Gastrocnemius medialis (tissue), 4 donors: ENCODE data around the gene TMEM234.

Experiments
- POLR2A ChIP-seq, 2 donors: fragments of 450-650 bp; IDR thresholded peaks; one replicate each; pipeline ENCODE4 v1.6.1; 2017; ENCODE audit warnings: antibody characterized with exemption in 2 of 2, mild to moderate bottlenecking in 2 of 2, moderate library complexity in 2 of 2
- TF ChIP-seq, protein P1 (sequence below), 5 experiments: fragments of 450-650 bp in 3 of 5; fragments of 200-600 bp in 2 of 5; sonication (generic) in 2 of 5; IDR thresholded peaks in 4 of 5; conservative IDR thresholded peaks in 1 of 5; 1 replicate in 4 of 5; 2 replicates in 1 of 5; pipeline ENCODE4 v1.5.1; 2016 to 2019; ENCODE audit warnings: antibody characterized with exemption in 5 of 5, mild to moderate bottlenecking in 3 of 5, moderate library complexity in 3 of 5

DNA sequence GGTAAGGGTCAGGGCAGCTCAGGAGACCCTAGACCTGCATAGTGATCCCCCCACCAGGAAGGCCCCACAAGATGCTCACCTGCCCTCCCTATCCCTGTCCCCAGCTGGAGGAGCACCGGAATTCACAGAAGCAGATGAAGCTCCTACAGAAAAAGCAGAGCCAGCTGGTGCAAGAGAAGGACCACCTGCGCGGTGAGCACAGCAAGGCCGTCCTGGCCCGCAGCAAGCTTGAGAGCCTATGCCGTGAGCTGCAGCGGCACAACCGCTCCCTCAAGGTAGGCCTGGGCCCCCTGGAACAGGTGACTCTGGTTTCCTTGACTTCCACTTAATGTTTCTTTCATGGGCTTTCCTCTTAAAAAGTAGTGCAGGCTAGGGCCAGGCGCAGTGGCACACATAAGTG lies 34.3 kb downstream of the TMEM234 start:
- TF ChIP-seq, protein P1, sequence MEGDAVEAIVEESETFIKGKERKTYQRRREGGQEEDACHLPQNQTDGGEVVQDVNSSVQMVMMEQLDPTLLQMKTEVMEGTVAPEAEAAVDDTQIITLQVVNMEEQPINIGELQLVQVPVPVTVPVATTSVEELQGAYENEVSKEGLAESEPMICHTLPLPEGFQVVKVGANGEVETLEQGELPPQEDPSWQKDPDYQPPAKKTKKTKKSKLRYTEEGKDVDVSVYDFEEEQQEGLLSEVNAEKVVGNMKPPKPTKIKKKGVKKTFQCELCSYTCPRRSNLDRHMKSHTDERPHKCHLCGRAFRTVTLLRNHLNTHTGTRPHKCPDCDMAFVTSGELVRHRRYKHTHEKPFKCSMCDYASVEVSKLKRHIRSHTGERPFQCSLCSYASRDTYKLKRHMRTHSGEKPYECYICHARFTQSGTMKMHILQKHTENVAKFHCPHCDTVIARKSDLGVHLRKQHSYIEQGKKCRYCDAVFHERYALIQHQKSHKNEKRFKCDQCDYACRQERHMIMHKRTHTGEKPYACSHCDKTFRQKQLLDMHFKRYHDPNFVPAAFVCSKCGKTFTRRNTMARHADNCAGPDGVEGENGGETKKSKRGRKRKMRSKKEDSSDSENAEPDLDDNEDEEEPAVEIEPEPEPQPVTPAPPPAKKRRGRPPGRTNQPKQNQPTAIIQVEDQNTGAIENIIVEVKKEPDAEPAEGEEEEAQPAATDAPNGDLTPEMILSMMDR (IDR thresholded peaks at IDR 0.05 in 4 of 5, conservative IDR thresholded peaks at IDR 0.05 in 1 of 5): no peak
- TF ChIP-seq POLR2A (IDR thresholded peaks at IDR 0.05): no peak
